Measurements from ENCODE around the gene COA5. TPM values are rescaled to one million over a fixed set of nuclear protein-coding genes. Genes with fewer than 3 reads are reported as not detected.

COA5 gene
- total and polyA plus RNA-seq, 3 experiments from 2014 or later, result 26.7 to 31.2 (median 29.2) TPM

- H3K4me3 Mint-ChIP-seq, result no peak overlapping the region
- no peaks in the 10 kb centered on the region for H3K27me3 Mint-ChIP-seq
- no peak overlapping the region for H3K4me3 ChIP-seq (ENCODE audit: low read length)
- H3K36me3 ChIP-seq (ENCODE audit: insufficient read depth, low read length), result peaks cover 31% of the 10 kb centered on the region
- H3K36me3 Mint-ChIP-seq, result peaks cover 27 to 89% (median 29%) of the 10 kb centered on the region in 3 donors
- peaks cover 44 to 77% (median 56%) of the 10 kb centered on the region in 3 donors for H3K4me1 Mint-ChIP-seq
- H3K4me1 ChIP-seq (ENCODE audit: insufficient read depth, low read length), result peaks cover 35% of the 10 kb centered on the region
- CTCF ChIA-PET, result interaction anchor here (1.3 to 2.2 kb wide), 11 partner anchors 43 to 189 kb away, joined by 3 to 43 read pairs (median 8); partner anchors contain the start of gene MGAT4A
- no peak overlapping the region for H3K27ac ChIP-seq (ENCODE audit: low read depth, low read length)
- POLR2A ChIA-PET, result interaction anchor here (0.6 kb wide), 1 partner anchor 49 kb away, joined by 4 read pairs; no protein-coding TSS in a partner anchor
- H3K27ac Mint-ChIP-seq, result peak overlapping the region; percentile 12 to 98 (median 82)
- no peaks in the 10 kb centered on the region for H3K9me3 ChIP-seq (ENCODE audit: low read length)
- H3K27me3 ChIP-seq (ENCODE audit: insufficient read depth, low read length, poor library complexity, severe bottlenecking), result no peaks in the 10 kb centered on the region
- DNase-seq, result no peak
- peaks cover 9 to 15% (median 10%) of the 10 kb centered on the region in 5 donors for H3K9me3 Mint-ChIP-seq
Observed at GRCh38 chr2:98648451-98648850, 40.1 kb upstream of the COA5 start.

DNA sequence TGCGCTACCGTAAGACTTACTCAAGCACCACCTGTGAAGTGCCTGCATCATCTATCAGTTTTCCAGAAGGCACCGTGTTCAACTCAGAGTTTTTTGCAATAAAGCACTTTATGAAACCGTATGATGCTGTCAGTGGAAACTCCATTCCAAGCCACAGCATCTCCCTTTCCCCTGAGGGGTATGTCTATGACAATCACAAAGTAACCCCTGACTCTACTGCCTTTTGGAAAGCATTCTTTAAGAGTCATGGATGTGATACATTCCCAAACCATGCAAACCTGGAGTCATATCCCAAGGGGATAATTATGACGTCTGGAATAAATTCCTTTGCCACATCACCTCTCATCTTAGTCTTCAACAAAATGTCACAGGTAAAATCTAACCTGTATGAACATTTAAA is 39.3 kb upstream of the COA5 start:
- Mint-ChIP-seq H3K27ac (peak overlapping the region in 5 of 8 donors; percentile 24 to 75 (median 66)), H3K9me3 (peaks cover 9 to 15% (median 10%) of the 10 kb centered on the region in 5 donors), H3K4me3 (no peak overlapping the region), H3K4me1 (peaks cover 40 to 75% (median 51%) of the 10 kb centered on the region in 3 donors), H3K27me3 (no peaks in the 10 kb centered on the region), H3K36me3 (peaks cover 25 to 89% (median 27%) of the 10 kb centered on the region in 3 donors)
- ChIA-PET CTCF (interaction anchor here (1.2 to 2.2 kb wide), 2 partner anchors 82 to 83 kb away, joined by 3 to 30 read pairs; partner anchors contain the start of gene MGAT4A), POLR2A (interaction anchor here (1.0 kb wide), 1 partner anchor 9 kb away, joined by 3 read pairs; no protein-coding TSS in a partner anchor)
- Histone ChIP-seq H3K4me3 (ENCODE audit: low read length) (no peak overlapping the region), H3K27me3 (ENCODE audit: insufficient read depth, low read length, poor library complexity, severe bottlenecking) (no peaks in the 10 kb centered on the region), H3K9me3 (ENCODE audit: low read length) (no peaks in the 10 kb centered on the region), H3K36me3 (ENCODE audit: insufficient read depth, low read length) (peaks cover 39% of the 10 kb centered on the region), H3K27ac (ENCODE audit: low read depth, low read length) (no peak overlapping the region), H3K4me1 (ENCODE audit: insufficient read depth, low read length) (peaks cover 29% of the 10 kb centered on the region)
- DNase-seq, result no peak

DNA sequence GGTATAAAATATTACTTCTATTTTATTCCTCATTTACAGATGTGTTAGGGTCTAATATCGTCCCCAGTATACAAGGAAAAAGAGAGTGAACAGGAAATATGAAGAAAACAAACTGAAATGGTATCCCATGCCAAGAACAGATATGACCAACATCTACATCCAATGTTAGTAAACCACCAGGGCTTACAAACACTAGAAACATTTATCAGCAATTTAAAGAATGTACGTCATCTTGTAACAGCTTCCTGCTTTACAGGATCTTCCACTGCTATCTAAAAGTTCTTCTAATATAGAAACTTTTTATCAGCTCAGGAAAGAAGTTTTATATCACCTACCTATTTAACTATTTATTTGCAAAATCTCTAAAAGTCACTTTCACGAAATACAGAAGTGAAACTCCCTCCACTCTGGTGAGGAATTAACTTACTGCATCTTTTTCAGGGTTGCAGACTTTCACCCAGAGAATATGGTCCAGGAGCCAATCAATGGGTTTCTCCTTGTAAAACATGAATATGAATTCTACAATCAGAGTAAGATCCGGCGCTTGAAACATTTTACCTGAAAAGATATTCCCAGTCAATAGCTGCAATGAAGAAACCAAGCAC is 35.3 kb upstream of the COA5 start:
- peaks cover 7 to 84% (median 20%) of the 10 kb centered on the region in 3 donors for H3K36me3 Mint-ChIP-seq
- H3K4me3 Mint-ChIP-seq, result no peak overlapping the region
- no peaks in the 10 kb centered on the region for H3K27me3 ChIP-seq (ENCODE audit: insufficient read depth, low read length, poor library complexity, severe bottlenecking)
- CTCF ChIA-PET, result interaction anchor here (1.7 kb wide), 1 partner anchor 194 kb away, joined by 4 read pairs; no protein-coding TSS in a partner anchor
- no peaks in the 10 kb centered on the region for H3K9me3 ChIP-seq (ENCODE audit: low read length)
- H3K27me3 Mint-ChIP-seq, result no peaks in the 10 kb centered on the region
- POLR2A ChIA-PET, result interaction anchor here (0.6 kb wide), 1 partner anchor 28 kb away, joined by 4 read pairs; no protein-coding TSS in a partner anchor
- no peaks in the 10 kb centered on the region for H3K9me3 Mint-ChIP-seq
- peaks cover 2% of the 10 kb centered on the region for H3K4me1 ChIP-seq (ENCODE audit: insufficient read depth, low read length)
- H3K4me3 ChIP-seq (ENCODE audit: low read length), result no peak overlapping the region
- peaks cover 58% of the 10 kb centered on the region for H3K36me3 ChIP-seq (ENCODE audit: insufficient read depth, low read length)
- no peak for DNase-seq
- H3K27ac Mint-ChIP-seq, result peak overlapping the region in 6 of 8 donors; percentile 14 to 88 (median 52)
- H3K4me1 Mint-ChIP-seq, result peaks cover 20 to 46% (median 35%) of the 10 kb centered on the region in 3 donors
- no peak overlapping the region for H3K27ac ChIP-seq (ENCODE audit: low read depth, low read length)

GRCh38 chr2:98637401-98638147 is 29.3 kb upstream of the COA5 start:
- Histone ChIP-seq H3K27ac (ENCODE audit: low read depth, low read length) (peak overlapping the region; percentile 60), H3K4me3 (ENCODE audit: low read length) (peak overlapping the region; percentile 29), H3K27me3 (ENCODE audit: insufficient read depth, low read length, poor library complexity, severe bottlenecking) (no peaks in the 10 kb centered on the region), H3K4me1 (ENCODE audit: insufficient read depth, low read length) (peaks cover 44% of the 10 kb centered on the region), H3K36me3 (ENCODE audit: insufficient read depth, low read length) (peaks cover 56% of the 10 kb centered on the region), H3K9me3 (ENCODE audit: low read length) (no peaks in the 10 kb centered on the region)
- ChIA-PET CTCF (no interaction called here), POLR2A (no interaction called here)
- Mint-ChIP-seq H3K27me3 (no peaks in the 10 kb centered on the region), H3K4me3 (peak overlapping the region; percentile 9 to 80 (median 74)), H3K4me1 (peaks cover 51 to 67% (median 57%) of the 10 kb centered on the region in 3 donors), H3K27ac (peak overlapping the region; percentile 92 to 97 (median 97)), H3K36me3 (peaks cover 19 to 76% (median 30%) of the 10 kb centered on the region in 3 donors), H3K9me3 (no peaks in the 10 kb centered on the region)
- peak; percentile 34 to 77 (median 53) for DNase-seq

- Histone ChIP-seq H3K9me3 (ENCODE audit: low read length) (no peaks in the 10 kb centered on the region), H3K27me3 (ENCODE audit: insufficient read depth, low read length, poor library complexity, severe bottlenecking) (no peaks in the 10 kb centered on the region), H3K27ac (ENCODE audit: low read depth, low read length) (peak overlapping the region; percentile 39), H3K4me1 (ENCODE audit: insufficient read depth, low read length) (peaks cover 44% of the 10 kb centered on the region), H3K4me3 (ENCODE audit: low read length) (no peak overlapping the region), H3K36me3 (ENCODE audit: insufficient read depth, low read length) (peaks cover 61% of the 10 kb centered on the region)
- ChIA-PET CTCF (interaction anchor here (1.6 to 3.4 kb wide), 2 partner anchors 10 to 15 kb away, joined by 6 to 10 read pairs (median 6); no protein-coding TSS in a partner anchor), POLR2A (no interaction called here)
- H3K9me3 Mint-ChIP-seq, result no peaks in the 10 kb centered on the region
- peaks cover 46 to 61% (median 55%) of the 10 kb centered on the region in 3 donors for H3K4me1 Mint-ChIP-seq
- DNase-seq, result peak in 4 of 5 donors; percentile 31 to 70 (median 39)
- peak overlapping the region; percentile 8 to 90 (median 76) for H3K4me3 Mint-ChIP-seq
- peaks cover 12 to 83% (median 40%) of the 10 kb centered on the region in 3 donors for H3K36me3 Mint-ChIP-seq
- H3K27me3 Mint-ChIP-seq, result no peaks in the 10 kb centered on the region
- peak overlapping the region; percentile 86 to 100 (median 98) for H3K27ac Mint-ChIP-seq
Observed at GRCh38 chr2:98634406-98635092, 26.2 kb upstream of the COA5 start.

DNA sequence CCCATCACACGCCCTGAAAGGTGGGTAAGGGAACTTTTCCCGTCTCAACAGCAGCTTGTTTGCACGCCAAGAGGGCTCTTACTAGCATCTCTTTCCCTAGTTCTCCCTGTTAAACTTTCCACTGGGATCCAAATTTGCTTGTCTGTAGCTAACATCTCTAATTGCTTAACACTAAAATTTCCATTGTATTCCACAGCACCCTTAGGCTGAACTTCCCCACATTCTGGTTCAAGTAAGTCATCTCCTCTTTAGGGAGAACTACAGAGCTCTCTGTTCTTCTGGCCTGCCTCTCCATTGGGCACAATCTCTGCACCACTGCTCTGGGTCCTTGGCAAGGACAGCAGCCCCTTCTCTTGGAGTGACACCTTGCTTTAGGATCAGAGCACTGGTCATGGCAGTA is 24.0 kb upstream of the COA5 start:
- Histone ChIP-seq H3K27me3 (ENCODE audit: insufficient read depth, low read length, poor library complexity, severe bottlenecking) (no peaks in the 10 kb centered on the region), H3K4me1 (ENCODE audit: insufficient read depth, low read length) (peaks cover 30% of the 10 kb centered on the region), H3K9me3 (ENCODE audit: low read length) (no peaks in the 10 kb centered on the region), H3K4me3 (ENCODE audit: low read length) (no peak overlapping the region), H3K36me3 (ENCODE audit: insufficient read depth, low read length) (peaks cover 65% of the 10 kb centered on the region), H3K27ac (ENCODE audit: low read depth, low read length) (no peak overlapping the region)
- ChIA-PET POLR2A (no interaction called here), CTCF (interaction anchor here (0.8 to 3.4 kb wide), 5 partner anchors 13 to 185 kb away, joined by 3 to 10 read pairs (median 4); no protein-coding TSS in a partner anchor)
- H3K36me3 Mint-ChIP-seq, result peaks cover 18 to 82% (median 42%) of the 10 kb centered on the region in 3 donors
- H3K4me3 Mint-ChIP-seq, result peak overlapping the region in 1 of 7 donors; percentile 48
- H3K27me3 Mint-ChIP-seq, result no peaks in the 10 kb centered on the region
- H3K27ac Mint-ChIP-seq, result peak overlapping the region in 6 of 8 donors; percentile 50 to 100 (median 66)
- peaks cover 37 to 49% (median 47%) of the 10 kb centered on the region in 3 donors for H3K4me1 Mint-ChIP-seq
- no peaks in the 10 kb centered on the region for H3K9me3 Mint-ChIP-seq
- DNase-seq, result no peak

DNA sequence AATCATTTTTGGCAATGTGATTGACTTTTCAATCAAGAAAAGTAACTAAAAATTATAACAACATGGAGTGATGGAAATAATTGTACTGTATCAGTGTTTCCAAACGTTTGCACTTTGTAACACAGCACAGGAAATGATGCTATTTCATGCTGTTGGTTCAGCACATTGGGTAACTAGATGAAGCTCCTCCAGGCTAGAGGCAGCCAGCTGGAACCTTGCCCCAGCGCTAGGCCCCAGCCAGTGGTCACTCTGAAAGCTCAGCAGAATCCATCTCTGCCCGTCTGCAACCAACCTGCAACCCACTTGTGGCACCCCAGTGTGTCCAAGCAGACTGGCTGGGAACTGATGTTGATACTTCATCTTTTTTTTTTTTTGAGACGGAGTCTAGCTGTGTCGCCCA is 15.3 kb upstream of the COA5 start:
- H3K27ac ChIP-seq (ENCODE audit: low read depth, low read length), result no peak overlapping the region
- POLR2A ChIA-PET, result interaction anchor here (0.6 kb wide), 1 partner anchor 166 kb away, joined by 3 read pairs; no protein-coding TSS in a partner anchor
- CTCF ChIA-PET, result interaction anchor here (1.2 kb wide), 1 partner anchor 15 kb away, joined by 3 read pairs; no protein-coding TSS in a partner anchor
- H3K36me3 ChIP-seq (ENCODE audit: insufficient read depth, low read length), result peaks cover 42% of the 10 kb centered on the region
- DNase-seq, result no peak
- H3K9me3 ChIP-seq (ENCODE audit: low read length), result no peaks in the 10 kb centered on the region
- Mint-ChIP-seq H3K4me3 (no peak overlapping the region), H3K27ac (peak overlapping the region in 3 of 8 donors; percentile 27 to 61 (median 45)), H3K9me3 (no peaks in the 10 kb centered on the region), H3K36me3 (peaks cover 17 to 91% (median 19%) of the 10 kb centered on the region in 3 donors), H3K4me1 (peaks cover 20 to 44% (median 43%) of the 10 kb centered on the region in 3 donors), H3K27me3 (no peaks in the 10 kb centered on the region)
- H3K4me3 ChIP-seq (ENCODE audit: low read length), result no peak overlapping the region
- H3K27me3 ChIP-seq (ENCODE audit: insufficient read depth, low read length, poor library complexity, severe bottlenecking), result no peaks in the 10 kb centered on the region
- no peaks in the 10 kb centered on the region for H3K4me1 ChIP-seq (ENCODE audit: insufficient read depth, low read length)

Data from CD8-positive, alpha-beta memory T cell (primary cell).